BJ (cell line): ENCODE data around the gene CDK14. TPM values are rescaled to one million over a fixed set of nuclear protein-coding genes. Genes with fewer than 3 reads are reported as not detected.

Source experiments
- CTCF ChIA-PET: fragments of 350-600 bp; formaldehyde crosslinking; extraction: SDS; loops from one replicate; lab custom pipeline; 2021; ENCODE audit warnings: antibody characterized with exemption, inconsistent platforms; lab: Yijun Ruan, JAX
- POLR2A ChIA-PET: fragments of 300-600 bp; sonication (Branson Sonifier 250); formaldehyde crosslinking; extraction: SDS; loops from one replicate; lab custom pipeline; 2021; ENCODE audit warnings: antibody characterized with exemption; lab: Charles Lee
- DNase-seq: peaks from one replicate; pipeline ENCODE4 v3.0.0-alpha.2; 2011; ENCODE audit warnings: low read depth
- H3K27me3 ChIP-seq: 2 replicates; pipeline ENCODE4 v1.6.0; 2011; ENCODE audit warnings: low read length; ENCODE audit not compliant: control insufficient read depth, insufficient read depth
- H3K36me3 ChIP-seq: 2 replicates; pipeline ENCODE4 v1.5.1; 2011; ENCODE audit warnings: low read length; ENCODE audit not compliant: control insufficient read depth, insufficient read depth
- H3K4me3 ChIP-seq: 2 replicates; pipeline ENCODE4 v1.5.1; 2011; ENCODE audit warnings: low read depth, mild to moderate bottlenecking, control low read depth, low read length
- polyA plus RNA-seq: library from polyadenylated mRNA; depleted of rRNA; stranded (reverse); fragments of >200 nt; gene quantifications from 2 replicates; pipeline ENCODE4 v1.2.3, GENCODE V29; 2011
- TF ChIP-seq, protein P1 (sequence below): IDR thresholded peaks from 2 replicates; pipeline ENCODE4 v1.5.1; 2011; ENCODE audit warnings: low read depth, mild to moderate bottlenecking, control low read depth, inconsistent platforms, low read length, moderate library complexity; ENCODE audit not compliant: insufficient read depth

The CDK14 gene
- polyA plus RNA-seq, 1 experiment, result 6.7 TPM

DNA sequence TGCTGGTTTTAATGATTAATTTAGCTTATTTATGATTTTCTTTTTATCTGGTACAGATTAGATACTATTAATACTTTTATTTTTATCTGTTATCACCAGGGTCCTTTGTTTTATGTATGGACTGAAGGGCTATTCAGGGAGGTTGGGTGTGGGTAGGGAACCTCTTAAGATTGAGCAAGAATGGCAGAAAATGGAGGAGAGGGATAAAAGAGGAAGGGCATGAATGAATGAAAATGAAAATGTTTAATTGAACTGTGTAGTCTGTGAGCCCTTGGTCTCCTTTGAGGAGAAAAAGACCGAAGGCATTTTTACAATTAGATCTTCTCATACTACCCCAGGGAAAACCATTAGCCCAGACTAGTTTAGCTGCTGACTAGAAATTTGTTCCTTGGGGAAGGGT is 93.1 kb downstream of the CDK14 start:
- no peaks in the 10 kb centered on the region for H3K36me3 ChIP-seq
- no peak for DNase-seq
- TF ChIP-seq, protein P1, sequence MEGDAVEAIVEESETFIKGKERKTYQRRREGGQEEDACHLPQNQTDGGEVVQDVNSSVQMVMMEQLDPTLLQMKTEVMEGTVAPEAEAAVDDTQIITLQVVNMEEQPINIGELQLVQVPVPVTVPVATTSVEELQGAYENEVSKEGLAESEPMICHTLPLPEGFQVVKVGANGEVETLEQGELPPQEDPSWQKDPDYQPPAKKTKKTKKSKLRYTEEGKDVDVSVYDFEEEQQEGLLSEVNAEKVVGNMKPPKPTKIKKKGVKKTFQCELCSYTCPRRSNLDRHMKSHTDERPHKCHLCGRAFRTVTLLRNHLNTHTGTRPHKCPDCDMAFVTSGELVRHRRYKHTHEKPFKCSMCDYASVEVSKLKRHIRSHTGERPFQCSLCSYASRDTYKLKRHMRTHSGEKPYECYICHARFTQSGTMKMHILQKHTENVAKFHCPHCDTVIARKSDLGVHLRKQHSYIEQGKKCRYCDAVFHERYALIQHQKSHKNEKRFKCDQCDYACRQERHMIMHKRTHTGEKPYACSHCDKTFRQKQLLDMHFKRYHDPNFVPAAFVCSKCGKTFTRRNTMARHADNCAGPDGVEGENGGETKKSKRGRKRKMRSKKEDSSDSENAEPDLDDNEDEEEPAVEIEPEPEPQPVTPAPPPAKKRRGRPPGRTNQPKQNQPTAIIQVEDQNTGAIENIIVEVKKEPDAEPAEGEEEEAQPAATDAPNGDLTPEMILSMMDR, result no peak
- H3K4me3 ChIP-seq, result no peak overlapping the region
- H3K27me3 ChIP-seq, result no peaks in the 10 kb centered on the region
- ChIA-PET POLR2A (no interaction called here), CTCF (no interaction called here)

DNA sequence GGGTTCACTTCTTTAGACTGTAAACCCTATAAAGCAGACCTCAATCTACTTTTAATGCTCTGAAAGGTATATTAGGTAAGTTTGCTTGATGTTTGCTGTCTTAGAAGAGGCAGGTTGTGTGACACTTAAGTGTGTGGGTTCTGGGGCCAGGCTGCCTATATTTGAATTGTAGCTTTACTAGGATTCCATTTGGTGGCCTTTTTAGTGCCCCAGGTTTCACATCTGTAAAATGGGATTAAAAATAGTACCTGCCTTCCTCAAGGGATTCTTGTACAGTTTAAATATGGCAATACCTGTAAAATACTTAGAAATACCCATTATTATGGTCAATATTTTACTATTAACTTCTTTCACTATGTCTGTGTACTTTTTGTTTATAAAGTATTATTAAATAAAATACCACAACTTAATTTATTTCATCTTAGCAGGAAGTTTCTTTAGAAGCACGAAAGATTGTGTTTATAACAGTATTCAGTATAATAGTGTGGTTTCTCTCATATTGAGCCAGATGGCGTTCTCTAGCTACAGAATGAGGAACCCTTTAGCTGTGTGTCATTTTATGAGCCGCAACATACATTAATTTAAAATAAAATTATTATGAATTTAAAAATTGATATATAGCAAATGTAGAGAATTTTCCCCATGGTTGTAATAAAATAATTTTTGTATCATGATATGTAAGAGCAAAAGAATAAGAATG is 94.2 kb downstream of the CDK14 start:
- ChIA-PET POLR2A (no interaction called here), CTCF (no interaction called here)
- H3K4me3 ChIP-seq, result no peak overlapping the region
- no peaks in the 10 kb centered on the region for H3K27me3 ChIP-seq
- no peak for DNase-seq
- H3K36me3 ChIP-seq, result no peaks in the 10 kb centered on the region
- TF ChIP-seq, protein P1, result no peak

DNA sequence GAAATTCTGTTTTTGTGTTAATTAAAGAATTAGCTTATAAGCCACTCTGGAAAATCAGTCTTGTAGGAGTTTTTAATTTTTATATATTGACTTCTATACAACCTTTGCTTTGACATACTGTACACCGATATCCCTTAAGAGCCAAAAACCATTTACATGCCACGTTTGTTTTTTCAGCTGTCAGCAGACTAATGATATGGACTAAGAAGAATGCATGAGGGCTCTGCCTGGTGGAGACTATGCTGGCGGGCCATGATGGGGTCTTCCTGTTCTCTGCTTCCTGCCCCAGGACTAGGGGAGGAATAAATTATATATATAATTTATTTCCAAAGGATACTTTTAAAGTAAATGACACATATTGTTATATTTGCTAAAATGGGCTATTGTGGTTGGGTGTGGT is 96.3 kb downstream of the CDK14 start:
- ChIA-PET POLR2A (no interaction called here), CTCF (interaction anchor here (0.7 to 1.5 kb wide), 3 partner anchors 9 to 17 kb away, joined by 3 to 7 read pairs (median 4); no protein-coding TSS in a partner anchor)
- TF ChIP-seq, protein P1, result no peak
- no peak overlapping the region for H3K4me3 ChIP-seq
- DNase-seq, result no peak
- H3K27me3 ChIP-seq, result no peaks in the 10 kb centered on the region
- no peaks in the 10 kb centered on the region for H3K36me3 ChIP-seq

DNA sequence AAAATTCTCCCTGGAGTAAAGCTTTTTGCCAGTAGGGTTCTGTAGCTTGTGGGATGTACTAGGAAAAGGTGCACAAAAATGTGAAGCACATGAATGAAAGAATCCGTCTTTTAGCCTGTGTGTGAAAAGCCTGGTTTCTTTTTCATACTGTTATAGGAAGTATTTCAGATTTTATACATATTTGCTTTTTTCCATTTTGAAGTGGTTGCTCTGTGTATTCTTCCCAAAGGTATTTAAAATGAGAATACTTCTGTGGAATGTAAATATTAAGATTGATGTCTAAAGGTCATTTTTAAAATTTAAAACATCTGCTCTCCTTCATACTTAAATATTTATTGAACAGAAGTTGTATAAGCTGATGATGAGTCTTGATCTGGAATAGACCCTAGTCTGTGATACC is 96.8 kb downstream of the CDK14 start:
- no peaks in the 10 kb centered on the region for H3K27me3 ChIP-seq
- H3K36me3 ChIP-seq, result no peaks in the 10 kb centered on the region
- POLR2A ChIA-PET, result no interaction called here
- TF ChIP-seq, protein P1, result no peak
- CTCF ChIA-PET, result interaction anchor here (0.6 to 1.5 kb wide), 4 partner anchors 14 to 397 kb away, joined by 3 to 7 read pairs (median 4); no protein-coding TSS in a partner anchor
- no peak for DNase-seq
- H3K4me3 ChIP-seq, result no peak overlapping the region

DNA sequence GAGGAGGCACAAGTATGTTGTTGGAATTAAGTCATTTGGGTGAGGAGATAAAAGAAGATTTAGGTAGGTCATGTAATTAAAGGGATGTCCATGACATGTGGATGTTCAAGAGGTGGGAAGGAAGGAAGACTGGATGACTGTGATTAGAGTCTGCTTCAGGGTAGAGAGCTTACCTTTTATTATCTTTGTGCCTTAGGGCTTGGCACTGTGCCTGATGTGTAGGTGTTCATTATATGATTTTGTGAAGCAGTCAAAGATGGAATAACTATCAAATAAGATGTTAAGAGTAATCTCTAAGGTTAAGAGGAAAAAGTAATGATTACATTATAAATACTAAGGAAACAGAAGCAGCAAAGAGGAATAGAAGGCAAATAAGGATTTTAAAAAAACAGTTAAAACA is 97.8 kb downstream of the CDK14 start:
- TF ChIP-seq, protein P1, result no peak
- Histone ChIP-seq H3K4me3 (no peak overlapping the region), H3K27me3 (no peaks in the 10 kb centered on the region), H3K36me3 (no peaks in the 10 kb centered on the region)
- ChIA-PET CTCF (interaction anchor here (1.5 kb wide), 1 partner anchor 16 kb away, joined by 7 read pairs; no protein-coding TSS in a partner anchor), POLR2A (no interaction called here)
- no peak for DNase-seq
